Activated CD4-positive, alpha-beta memory T cell treated with anti-CD3 and anti-CD28 coated beads, Interleukin-2, amount 10 ng/mL, durations not matched to agents 7 days and 5 days (primary cell): Measurements from ENCODE around the gene C2. TPM values are rescaled to one million over a fixed set of nuclear protein-coding genes. Genes with fewer than 3 reads are reported as not detected.

Experiments used
- CTCF ChIA-PET: fragments of 350-600 bp; sonication (Branson Sonifier 250); formaldehyde crosslinking; loops from one replicate; lab custom pipeline; 2021; ENCODE audit warnings: antibody characterized with exemption, inconsistent platforms; lab: Charles Lee
- POLR2A ChIA-PET: fragments of 350-600 bp; sonication (Branson Sonifier 250); formaldehyde crosslinking; loops from one replicate; lab custom pipeline; 2021; ENCODE audit warnings: antibody characterized with exemption; lab: Charles Lee
- DNase-seq: peaks from one replicate; pipeline ENCODE4 v3.0.0-alpha.2; 2020
- H3K27ac Mint-ChIP-seq: one replicate; pipeline ENCODE4 v1.8.0; 2021; ENCODE audit warnings: mild to moderate bottlenecking, mixed read lengths
- H3K27me3 Mint-ChIP-seq: one replicate; pipeline ENCODE4 v1.8.0; 2021; ENCODE audit warnings: mixed read lengths
- H3K36me3 Mint-ChIP-seq: one replicate; pipeline ENCODE4 v1.8.0; 2021; ENCODE audit warnings: low read depth, mixed read lengths
- H3K4me1 Mint-ChIP-seq: one replicate; pipeline ENCODE4 v1.8.0; 2021; ENCODE audit warnings: mixed read lengths
- H3K4me3 Mint-ChIP-seq: one replicate; pipeline ENCODE4 v1.8.0; 2021; ENCODE audit warnings: mild to moderate bottlenecking, mixed read lengths
- H3K9me3 Mint-ChIP-seq: one replicate; pipeline ENCODE4 v1.8.0; 2021; ENCODE audit warnings: mixed read lengths
- total RNA-seq, 2 experiments: library from RNA; stranded (reverse); gene quantifications; one replicate each; pipeline ENCODE4 v1.2.3, GENCODE V29; 2021

The C2 gene
- total RNA-seq, 2 experiments from 2014 or later = 0.45 to 1.0 TPM

GRCh38 chr6:31888276-31889258 lies 39.0 kb upstream of the C2 start:
- CTCF ChIA-PET = interaction anchor here (0.8 to 2.0 kb wide), 6 partner anchors 26 to 236 kb away, joined by 3 to 6 read pairs (median 3); partner anchors contain the start of genes BAG6 and NEU1
- Mint-ChIP-seq H3K27me3 (no peaks in the 10 kb centered on the region), H3K9me3 (no peaks in the 10 kb centered on the region), H3K4me1 (peaks cover 13% of the 10 kb centered on the region), H3K4me3 (no peak overlapping the region), H3K27ac (no peak overlapping the region), H3K36me3 (peaks cover 64% of the 10 kb centered on the region)
- POLR2A ChIA-PET = no interaction called here
- peak; percentile 33 for DNase-seq

DNA sequence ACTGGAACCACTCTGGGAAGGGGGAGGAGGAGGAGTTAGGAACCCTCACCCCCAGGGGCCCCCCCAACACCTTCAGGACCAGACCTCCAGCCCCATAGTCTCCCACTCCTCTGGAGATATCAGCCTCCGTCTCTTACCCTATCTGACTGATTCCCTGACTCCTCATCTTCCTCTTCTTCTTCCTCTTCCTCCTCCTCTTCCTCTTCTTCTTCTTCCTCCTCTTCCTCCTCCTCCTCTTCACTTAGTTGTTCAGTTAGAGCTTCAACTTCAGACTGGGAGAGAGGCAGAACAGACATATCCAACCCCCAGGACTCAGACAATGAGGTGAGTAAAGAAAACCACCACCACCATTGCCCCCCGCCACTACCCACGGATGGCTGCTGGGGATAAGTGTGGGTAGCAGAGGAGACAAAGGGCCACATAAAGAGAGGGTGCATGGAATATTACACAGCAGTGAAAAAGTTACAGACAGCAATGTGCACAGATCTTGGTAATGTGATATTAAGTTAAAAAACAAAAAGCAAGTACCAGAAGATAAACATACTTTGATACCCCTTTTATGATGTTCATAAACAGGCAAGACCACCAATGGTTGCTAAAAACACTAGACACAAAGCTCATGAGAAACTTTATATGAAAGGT lies 38.1 kb upstream of the C2 start:
- Mint-ChIP-seq H3K4me3 (no peak overlapping the region), H3K27ac (no peak overlapping the region), H3K36me3 (peaks cover 57% of the 10 kb centered on the region), H3K4me1 (peaks cover 13% of the 10 kb centered on the region), H3K27me3 (no peaks in the 10 kb centered on the region), H3K9me3 (no peaks in the 10 kb centered on the region)
- ChIA-PET CTCF (interaction anchor here (0.7 to 2.0 kb wide), 9 partner anchors 22 to 237 kb away, joined by 3 to 6 read pairs (median 3); partner anchors contain the start of genes BAG6 and NEU1), POLR2A (interaction anchor here (0.8 kb wide), 1 partner anchor 13 kb away, joined by 3 read pairs; no protein-coding TSS in a partner anchor)
- DNase-seq = no peak

GRCh38 chr6:31892821-31893220 lies 34.7 kb upstream of the C2 start:
- H3K36me3 Mint-ChIP-seq = peaks cover 42% of the 10 kb centered on the region
- no peak overlapping the region for H3K4me3 Mint-ChIP-seq
- no peak for DNase-seq
- no peak overlapping the region for H3K27ac Mint-ChIP-seq
- H3K4me1 Mint-ChIP-seq = peaks cover 28% of the 10 kb centered on the region
- ChIA-PET POLR2A (no interaction called here), CTCF (interaction anchor here (1.0 kb wide), 1 partner anchor 155 kb away, joined by 3 read pairs; no protein-coding TSS in a partner anchor)
- no peaks in the 10 kb centered on the region for H3K9me3 Mint-ChIP-seq
- no peaks in the 10 kb centered on the region for H3K27me3 Mint-ChIP-seq

DNA sequence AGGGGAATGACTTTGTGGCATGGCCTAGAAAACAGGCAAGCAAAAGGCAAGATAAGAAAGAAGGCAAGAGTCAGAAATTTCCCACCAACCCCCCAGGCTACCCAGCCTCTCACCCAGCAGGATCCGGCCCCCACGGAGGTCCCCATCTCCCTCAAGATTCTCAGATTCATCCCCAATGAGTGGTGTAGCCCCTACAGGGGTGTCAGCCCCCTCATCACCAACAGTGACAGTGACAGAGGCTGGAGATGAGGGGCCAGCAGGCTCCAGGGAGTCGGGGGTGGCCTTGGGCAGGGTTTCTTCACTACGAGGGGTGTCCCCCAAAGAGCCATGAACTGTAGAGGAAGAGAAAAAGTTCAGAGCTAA lies 31.0 kb upstream of the C2 start:
- no peak for DNase-seq
- H3K27ac Mint-ChIP-seq = peak overlapping the region; percentile 77
- peak overlapping the region; percentile 78 for H3K4me3 Mint-ChIP-seq
- POLR2A ChIA-PET = interaction anchor here (1.0 to 2.3 kb wide), 3 partner anchors 61 to 355 kb away, joined by 3 to 9 read pairs (median 4); partner anchors contain the start of gene DDX39B
- no peaks in the 10 kb centered on the region for H3K9me3 Mint-ChIP-seq
- CTCF ChIA-PET = interaction anchor here (0.9 kb wide), 1 partner anchor 9 kb away, joined by 3 read pairs; no protein-coding TSS in a partner anchor
- H3K27me3 Mint-ChIP-seq = no peaks in the 10 kb centered on the region
- peaks cover 49% of the 10 kb centered on the region for H3K4me1 Mint-ChIP-seq
- H3K36me3 Mint-ChIP-seq = peaks cover 29% of the 10 kb centered on the region

GRCh38 chr6:31896856-31897611 lies 30.5 kb upstream of the C2 start:
- ChIA-PET CTCF (interaction anchor here (0.7 to 2.3 kb wide), 7 partner anchors 10 to 193 kb away, joined by 3 to 7 read pairs (median 4); partner anchors contain the start of genes ABHD16A, NEU1 and SKIC2), POLR2A (interaction anchor here (0.7 to 2.6 kb wide), 14 partner anchors 10 to 356 kb away, joined by 3 to 22 read pairs (median 5); partner anchors contain the start of genes DDX39B, DXO, FKBPL and GPANK1)
- Mint-ChIP-seq H3K4me1 (peaks cover 49% of the 10 kb centered on the region), H3K36me3 (peaks cover 26% of the 10 kb centered on the region), H3K27me3 (no peaks in the 10 kb centered on the region), H3K9me3 (no peaks in the 10 kb centered on the region), H3K27ac (peak overlapping the region; percentile 77), H3K4me3 (peak overlapping the region; percentile 90)
- no peak for DNase-seq

- Mint-ChIP-seq H3K36me3 (peaks cover 19% of the 10 kb centered on the region), H3K27ac (peak within 1 kb of the TSS; percentile 84), H3K4me1 (peaks cover 49% of the 10 kb centered on the region), H3K27me3 (peaks cover 5% of the 10 kb centered on the region), H3K9me3 (no peaks in the 10 kb centered on the region), H3K4me3 (peak within 1 kb of the TSS; percentile 90)
- CTCF ChIA-PET = interaction anchor here (0.5 to 2.3 kb wide), 17 partner anchors 14 to 305 kb away, joined by 3 to 7 read pairs (median 4); partner anchors contain the start of genes ABHD16A, DXO, NCR3 and NEU1
- POLR2A ChIA-PET = interaction anchor here (0.7 to 2.6 kb wide), 24 partner anchors 9 to 403 kb away, joined by 3 to 22 read pairs (median 4); partner anchors contain the start of genes DDX39B, DXO, FKBPL and GPANK1
- peak; percentile 91 for DNase-seq
These were observed 29.7 kb upstream of the C2 start, which contains the start of gene EHMT2 for GRCh38 chr6:31897612-31898382. Gene EHMT2, minus strand, starts transcription at chr6:31897698. Its CDS starts 21 bp downstream, at chr6:31897677.

DNA sequence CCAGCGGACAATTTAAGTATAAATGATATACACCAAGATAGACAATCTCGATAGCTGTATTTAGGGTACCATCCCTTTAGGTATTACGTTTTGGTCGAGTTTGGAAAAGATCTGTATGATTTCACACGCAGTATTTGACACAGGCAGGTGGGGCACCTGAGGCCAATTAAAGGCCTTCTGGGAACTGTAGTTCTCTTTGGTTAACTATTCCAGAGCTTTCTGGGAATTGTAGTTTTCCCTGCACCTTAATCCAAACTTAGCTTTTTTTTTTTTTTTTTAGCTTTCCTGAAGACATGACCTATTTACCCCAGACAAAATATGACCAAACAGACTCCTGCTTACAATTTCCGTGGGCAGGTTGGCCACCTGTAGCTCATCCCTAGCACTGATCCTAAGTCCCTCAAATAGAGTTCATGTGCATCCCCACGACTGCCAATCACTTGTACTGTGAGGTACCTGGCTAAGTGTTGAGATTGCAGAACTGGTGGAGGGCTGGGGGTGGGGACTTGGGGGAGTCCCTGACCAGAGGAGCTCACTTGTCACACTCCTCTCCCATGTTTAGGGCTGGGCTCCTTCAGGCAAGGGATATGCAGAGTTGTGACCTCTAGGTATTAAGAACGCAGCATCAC lies 29.0 kb upstream of the C2 start:
- ChIA-PET POLR2A (interaction anchor here (0.8 to 2.6 kb wide), 20 partner anchors 8 to 404 kb away, joined by 3 to 22 read pairs (median 4); partner anchors contain the start of genes DDX39B, DXO, FKBPL and HSPA1B), CTCF (interaction anchor here (0.5 to 2.3 kb wide), 16 partner anchors 15 to 306 kb away, joined by 3 to 7 read pairs (median 4); partner anchors contain the start of genes DXO, NCR3, NEU1 and SKIC2)
- Mint-ChIP-seq H3K27ac (peak overlapping the region; percentile 84), H3K4me3 (peak overlapping the region; percentile 90), H3K4me1 (peaks cover 47% of the 10 kb centered on the region), H3K9me3 (no peaks in the 10 kb centered on the region), H3K27me3 (peaks cover 9% of the 10 kb centered on the region), H3K36me3 (peaks cover 12% of the 10 kb centered on the region)
- DNase-seq = no peak

GRCh38 chr6:31899215-31899614 lies 28.3 kb upstream of the C2 start:
- Mint-ChIP-seq H3K27me3 (peaks cover 9% of the 10 kb centered on the region), H3K36me3 (peaks cover 10% of the 10 kb centered on the region), H3K27ac (no peak overlapping the region), H3K4me3 (peak overlapping the region; percentile 40), H3K4me1 (peaks cover 46% of the 10 kb centered on the region), H3K9me3 (no peaks in the 10 kb centered on the region)
- ChIA-PET POLR2A (interaction anchor here (1.3 to 2.6 kb wide), 7 partner anchors 36 to 405 kb away, joined by 4 to 22 read pairs (median 7); partner anchors contain the start of genes DXO, FKBPL, MSH5 and NELFE), CTCF (interaction anchor here (0.7 to 2.3 kb wide), 4 partner anchors 22 to 152 kb away, joined by 3 to 7 read pairs (median 5); no protein-coding TSS in a partner anchor)
- no peak for DNase-seq

GRCh38 chr6:31899882-31900722 lies 27.4 kb upstream of the C2 start:
- DNase-seq = no peak
- ChIA-PET CTCF (no interaction called here), POLR2A (no interaction called here)
- Mint-ChIP-seq H3K36me3 (peaks cover 8% of the 10 kb centered on the region), H3K4me3 (peak overlapping the region; percentile 4), H3K27ac (no peak overlapping the region), H3K4me1 (peaks cover 46% of the 10 kb centered on the region), H3K9me3 (no peaks in the 10 kb centered on the region), H3K27me3 (peaks cover 9% of the 10 kb centered on the region)

DNA sequence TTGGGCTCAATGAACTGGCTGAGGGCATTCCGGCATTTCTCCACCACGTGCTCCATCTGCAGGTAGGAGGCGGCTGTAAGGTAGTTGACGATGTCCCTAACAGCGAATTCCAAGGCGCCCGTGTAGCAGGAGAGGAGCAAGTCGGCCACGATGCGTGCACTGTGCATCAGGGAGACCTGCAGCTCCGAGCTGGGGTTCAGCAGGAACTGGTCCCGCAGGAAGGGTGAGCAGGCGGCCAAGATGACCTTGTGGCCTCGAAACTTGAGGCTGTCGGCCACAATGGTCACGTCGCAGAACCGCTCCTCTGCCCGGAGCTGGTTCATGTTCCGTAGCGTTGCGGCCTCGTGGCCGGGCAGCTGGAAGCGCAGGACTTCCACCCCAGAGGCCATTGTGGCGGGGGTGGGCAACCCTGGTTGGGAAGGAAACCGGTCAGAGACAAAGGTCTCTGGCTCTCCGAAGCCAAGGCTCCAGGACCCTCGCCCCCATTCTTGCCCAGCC lies 26.6 kb upstream of the C2 start:
- Mint-ChIP-seq H3K4me1 (peaks cover 40% of the 10 kb centered on the region), H3K4me3 (peak overlapping the region; percentile 46), H3K9me3 (no peaks in the 10 kb centered on the region), H3K27ac (no peak overlapping the region), H3K27me3 (peaks cover 9% of the 10 kb centered on the region), H3K36me3 (peaks cover 4% of the 10 kb centered on the region)
- ChIA-PET CTCF (interaction anchor here (0.6 to 1.7 kb wide), 2 partner anchors 51 to 211 kb away, joined by 3 to 4 read pairs; no protein-coding TSS in a partner anchor), POLR2A (no interaction called here)
- no peak for DNase-seq
